Measurements from ENCODE around the gene PPP6R2. TPM values are rescaled to one million over a fixed set of nuclear protein-coding genes. Genes with fewer than 3 reads are reported as not detected.
"Not testable (repeated sequence)": the region's sequence is repeated elsewhere in the genome, so short reads cannot be mapped to it uniquely, and the experiment has no call there.

PPP6R2 gene
- total and polyA plus RNA-seq, 2 donors (not counting 1 experiment from before 2014, with no cell fraction given) = 19.7 to 44.4 TPM

- TF ChIP-seq, protein P1, sequence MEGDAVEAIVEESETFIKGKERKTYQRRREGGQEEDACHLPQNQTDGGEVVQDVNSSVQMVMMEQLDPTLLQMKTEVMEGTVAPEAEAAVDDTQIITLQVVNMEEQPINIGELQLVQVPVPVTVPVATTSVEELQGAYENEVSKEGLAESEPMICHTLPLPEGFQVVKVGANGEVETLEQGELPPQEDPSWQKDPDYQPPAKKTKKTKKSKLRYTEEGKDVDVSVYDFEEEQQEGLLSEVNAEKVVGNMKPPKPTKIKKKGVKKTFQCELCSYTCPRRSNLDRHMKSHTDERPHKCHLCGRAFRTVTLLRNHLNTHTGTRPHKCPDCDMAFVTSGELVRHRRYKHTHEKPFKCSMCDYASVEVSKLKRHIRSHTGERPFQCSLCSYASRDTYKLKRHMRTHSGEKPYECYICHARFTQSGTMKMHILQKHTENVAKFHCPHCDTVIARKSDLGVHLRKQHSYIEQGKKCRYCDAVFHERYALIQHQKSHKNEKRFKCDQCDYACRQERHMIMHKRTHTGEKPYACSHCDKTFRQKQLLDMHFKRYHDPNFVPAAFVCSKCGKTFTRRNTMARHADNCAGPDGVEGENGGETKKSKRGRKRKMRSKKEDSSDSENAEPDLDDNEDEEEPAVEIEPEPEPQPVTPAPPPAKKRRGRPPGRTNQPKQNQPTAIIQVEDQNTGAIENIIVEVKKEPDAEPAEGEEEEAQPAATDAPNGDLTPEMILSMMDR (conservative IDR thresholded peaks at IDR 0.05 in 1 of 2, IDR thresholded peaks at IDR 0.05 in 1 of 2; ENCODE audit: low read depth in 1 of 2, low read length in 2 of 2) = peak in 1 of 2 donors; percentile 17
- TF ChIP-seq EZH2 (IDR thresholded peaks at IDR 0.05; ENCODE audit: low read length, missing control alignments) = no peak
Observed at GRCh38 chr22:50326956-50327710, 16.0 kb upstream of the PPP6R2 start, which contains the start of gene DENND6B. DENND6B (minus strand) TSS chr22:50327012; CDS start chr22:50326988, 24 bp downstream.

GRCh38 chr22:50327711-50328019 lies 15.5 kb upstream of the PPP6R2 start:
- H3K27me3 ChIP-seq (ENCODE audit: control insufficient read depth, insufficient read depth, low read length) = no peaks in the 10 kb centered on the region
- H3K79me2 ChIP-seq (ENCODE audit: control insufficient read depth, insufficient read depth, low read length) = no peaks in the 10 kb centered on the region
- H3K9me3 ChIP-seq (ENCODE audit: control insufficient read depth, insufficient read depth, low read depth, low read length) = no peaks in the 10 kb centered on the region
- no peak for TF ChIP-seq EZH2 (IDR thresholded peaks at IDR 0.05; ENCODE audit: low read length, missing control alignments)
- TF ChIP-seq, protein P1 (conservative IDR thresholded peaks at IDR 0.05 in 1 of 2, IDR thresholded peaks at IDR 0.05 in 1 of 2; ENCODE audit: low read depth in 1 of 2, low read length in 2 of 2) = no peak
- H4K20me1 ChIP-seq (ENCODE audit: control insufficient read depth, extremely low read depth, insufficient read depth, low read length) = no peaks in the 10 kb centered on the region
- no peaks in the 10 kb centered on the region for H3K36me3 ChIP-seq (ENCODE audit: control insufficient read depth, insufficient read depth, low read length)
- DNase-seq (ENCODE audit: low read depth in 2 of 2) = no peak
- peak overlapping the region; percentile 55 to 73 (median 60) for H3K4me3 ChIP-seq (replicated peaks in 1 of 4; ENCODE audit: control extremely low read depth in 1 of 4, insufficient read depth in 1 of 4, low read depth in 3 of 4, low read length in 4 of 4)
- no peaks in the 10 kb centered on the region for H3K4me1 ChIP-seq (ENCODE audit: control insufficient read depth, extremely low read depth, insufficient read depth, low read length)
- peak overlapping the region; percentile 71 for H2AFZ ChIP-seq (ENCODE audit: low read length)
- H3K9ac ChIP-seq (ENCODE audit: insufficient read depth, low read length) = peak overlapping the region; percentile 96
- peak overlapping the region; percentile 93 for H3K27ac ChIP-seq (ENCODE audit: insufficient read depth, low read length)
- H3K4me2 ChIP-seq (ENCODE audit: extremely low read depth, insufficient read depth, low read length) = peak overlapping the region; percentile 91

More at GRCh38 chr22:50326956-50327710, 16.0 kb upstream of the PPP6R2 start, which contains the start of gene DENND6B:
- Histone ChIP-seq H4K20me1 (ENCODE audit: control insufficient read depth, extremely low read depth, insufficient read depth, low read length) (no peaks in the 10 kb centered on the region), H3K4me3 (replicated peaks in 1 of 4; ENCODE audit: control extremely low read depth in 1 of 4, insufficient read depth in 1 of 4, low read depth in 3 of 4, low read length in 4 of 4) (peak within 1 kb of the TSS; percentile 57 to 74 (median 68)), H3K9me3 (ENCODE audit: control insufficient read depth, insufficient read depth, low read depth, low read length) (no peaks in the 10 kb centered on the region), H3K4me2 (ENCODE audit: extremely low read depth, insufficient read depth, low read length) (peak within 1 kb of the TSS; percentile 91), H3K4me1 (ENCODE audit: control insufficient read depth, extremely low read depth, insufficient read depth, low read length) (no peaks in the 10 kb centered on the region), H3K27ac (ENCODE audit: insufficient read depth, low read length) (peak within 1 kb of the TSS; percentile 93), H3K79me2 (ENCODE audit: control insufficient read depth, insufficient read depth, low read length) (no peaks in the 10 kb centered on the region), H3K9ac (ENCODE audit: insufficient read depth, low read length) (peak within 1 kb of the TSS; percentile 96), H3K27me3 (ENCODE audit: control insufficient read depth, insufficient read depth, low read length) (no peaks in the 10 kb centered on the region), H2AFZ (ENCODE audit: low read length) (peak within 1 kb of the TSS; percentile 76), H3K36me3 (ENCODE audit: control insufficient read depth, insufficient read depth, low read length) (no peaks in the 10 kb centered on the region)
- peak; percentile 65 to 75 for DNase-seq (ENCODE audit: low read depth in 2 of 2)

- DNase-seq (ENCODE audit: low read depth in 2 of 2) = peak in 1 of 2 donors; percentile 74
- Histone ChIP-seq H3K9ac (ENCODE audit: insufficient read depth, low read length) (no peak overlapping the region), H3K27me3 (ENCODE audit: control insufficient read depth, insufficient read depth, low read length) (no peaks in the 10 kb centered on the region), H4K20me1 (ENCODE audit: control insufficient read depth, extremely low read depth, insufficient read depth, low read length) (no peaks in the 10 kb centered on the region), H3K4me2 (ENCODE audit: extremely low read depth, insufficient read depth, low read length) (no peak overlapping the region), H3K9me3 (ENCODE audit: control insufficient read depth, insufficient read depth, low read depth, low read length) (no peaks in the 10 kb centered on the region), H3K27ac (ENCODE audit: insufficient read depth, low read length) (no peak overlapping the region), H2AFZ (ENCODE audit: low read length) (no peak overlapping the region), H3K4me3 (replicated peaks in 1 of 4; ENCODE audit: control extremely low read depth in 1 of 4, insufficient read depth in 1 of 4, low read depth in 3 of 4, low read length in 4 of 4) (no peak overlapping the region), H3K4me1 (ENCODE audit: control insufficient read depth, extremely low read depth, insufficient read depth, low read length) (no peaks in the 10 kb centered on the region), H3K79me2 (ENCODE audit: control insufficient read depth, insufficient read depth, low read length) (no peaks in the 10 kb centered on the region), H3K36me3 (ENCODE audit: control insufficient read depth, insufficient read depth, low read length) (no peaks in the 10 kb centered on the region)
- TF ChIP-seq, protein P1 (conservative IDR thresholded peaks at IDR 0.05 in 1 of 2, IDR thresholded peaks at IDR 0.05 in 1 of 2; ENCODE audit: low read depth in 1 of 2, low read length in 2 of 2) = no peak
- TF ChIP-seq EZH2 (IDR thresholded peaks at IDR 0.05; ENCODE audit: low read length, missing control alignments) = no peak
Observed at GRCh38 chr22:50329236-50329635, 13.9 kb upstream of the PPP6R2 start.

DNA sequence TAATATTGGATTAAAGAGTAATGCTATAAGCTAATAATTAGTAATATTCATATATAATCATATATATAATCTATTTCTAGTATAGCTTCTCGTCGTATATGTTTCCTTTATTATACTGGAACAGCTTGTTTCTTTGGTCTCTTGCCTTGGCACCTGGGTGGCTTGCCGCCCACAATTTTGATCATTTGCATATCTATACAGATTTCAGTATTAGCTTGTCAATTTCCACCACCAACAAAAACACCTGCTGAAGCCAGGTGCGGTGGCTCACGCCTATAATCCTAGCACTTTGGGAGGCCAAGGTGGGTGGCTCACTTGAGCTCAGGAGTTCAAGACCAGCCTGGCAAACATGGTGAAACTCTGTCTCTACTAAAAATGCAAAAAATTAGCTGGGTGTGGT lies 8.7 kb upstream of the PPP6R2 start:
- not testable (repeated sequence) for H3K79me2 ChIP-seq (ENCODE audit: control insufficient read depth, insufficient read depth, low read length); DNase-seq (ENCODE audit: low read depth in 2 of 2); H3K9me3 ChIP-seq (ENCODE audit: control insufficient read depth, insufficient read depth, low read depth, low read length); H3K4me2 ChIP-seq (ENCODE audit: extremely low read depth, insufficient read depth, low read length); H3K36me3 ChIP-seq (ENCODE audit: control insufficient read depth, insufficient read depth, low read length); H3K27ac ChIP-seq (ENCODE audit: insufficient read depth, low read length); H3K27me3 ChIP-seq (ENCODE audit: control insufficient read depth, insufficient read depth, low read length); H3K9ac ChIP-seq (ENCODE audit: insufficient read depth, low read length); H2AFZ ChIP-seq (ENCODE audit: low read length); H4K20me1 ChIP-seq (ENCODE audit: control insufficient read depth, extremely low read depth, insufficient read depth, low read length); H3K4me3 ChIP-seq (replicated peaks in 1 of 4; ENCODE audit: control extremely low read depth in 1 of 4, insufficient read depth in 1 of 4, low read depth in 3 of 4, low read length in 4 of 4); H3K4me1 ChIP-seq (ENCODE audit: control insufficient read depth, extremely low read depth, insufficient read depth, low read length)
